ENCODE data around the gene SRGAP3. TPM values are rescaled to one million over a fixed set of nuclear protein-coding genes. Genes with fewer than 3 reads are reported as not detected.

Gene SRGAP3
- total RNA-seq, 1 donor from 2014 or later: 7.1 TPM

DNA sequence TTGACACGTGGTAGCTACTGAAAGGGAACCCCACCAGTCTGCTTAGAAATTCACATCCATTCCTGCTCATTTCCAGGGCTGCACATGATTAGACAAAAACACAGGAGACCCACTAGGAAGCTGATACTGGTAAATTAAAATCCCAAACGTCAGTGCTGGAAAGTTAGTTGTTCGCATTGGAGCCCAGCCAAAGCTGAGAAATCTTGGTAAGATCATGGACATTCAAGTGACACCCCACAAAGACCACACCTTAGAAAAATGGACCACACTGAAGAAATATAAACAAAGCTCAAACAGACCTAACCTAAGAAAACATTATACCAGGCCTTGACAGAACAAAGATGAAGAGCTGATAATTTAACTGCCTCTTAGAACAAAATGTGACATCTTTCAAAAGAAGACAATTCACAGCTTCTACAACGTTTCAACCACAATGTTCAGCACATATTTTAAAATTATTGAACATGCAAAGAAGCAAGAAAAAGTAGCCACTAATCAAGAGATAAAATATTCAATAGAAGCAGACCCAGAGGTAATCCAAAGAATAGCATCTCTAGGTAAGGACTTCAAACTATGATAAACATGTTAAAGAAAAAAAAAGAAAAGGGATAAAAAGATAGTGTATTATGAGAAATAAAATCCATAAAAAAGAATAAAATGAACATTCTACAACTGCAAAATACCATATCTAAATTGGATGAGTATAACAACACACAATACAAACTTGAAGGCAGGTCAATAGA, 306.5 kb downstream of the SRGAP3 start:
- intact Hi-C loops (cut with micrococcal nuclease): no loop called here

DNA sequence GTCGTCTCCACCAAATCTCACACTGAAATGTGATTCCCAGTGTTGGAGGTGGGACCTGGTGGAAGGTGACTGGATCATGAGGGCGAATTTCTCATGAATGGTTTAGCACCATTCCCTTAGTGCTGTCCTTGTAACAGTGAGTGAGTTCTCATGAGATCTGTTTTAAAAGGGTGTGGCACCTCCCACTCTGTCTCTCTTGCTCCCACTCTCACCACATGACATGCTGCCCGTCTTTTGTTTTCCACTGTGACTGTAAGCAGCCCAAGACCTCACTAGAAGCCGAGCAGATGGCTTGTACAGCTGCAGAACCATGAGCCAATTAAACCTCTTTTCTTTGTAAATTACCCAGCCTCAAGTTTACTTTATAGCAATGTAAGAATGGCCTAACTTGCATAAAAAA, 307.3 kb downstream of the SRGAP3 start:
- intact Hi-C loops (cut with micrococcal nuclease): no loop called here

DNA sequence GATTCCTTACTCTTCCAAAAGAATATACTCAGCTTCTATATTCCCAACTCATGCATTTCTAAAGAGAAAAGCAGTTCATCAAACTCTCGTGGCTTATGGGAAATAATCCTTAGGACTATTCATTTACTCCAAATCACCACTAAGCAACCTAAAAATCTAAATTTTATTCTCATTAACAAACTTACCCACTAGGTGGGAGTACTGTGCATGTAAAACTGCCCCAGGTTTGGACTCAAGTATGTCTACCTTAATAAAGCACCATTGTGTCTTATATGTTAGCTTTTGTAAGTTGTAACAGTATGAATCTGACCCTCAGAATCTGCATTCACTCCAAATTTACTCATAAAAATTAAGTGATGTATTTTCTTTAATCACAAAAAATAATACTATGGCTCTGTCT, 311.4 kb downstream of the SRGAP3 start:
- intact Hi-C loops (cut with micrococcal nuclease): no loop called here

DNA sequence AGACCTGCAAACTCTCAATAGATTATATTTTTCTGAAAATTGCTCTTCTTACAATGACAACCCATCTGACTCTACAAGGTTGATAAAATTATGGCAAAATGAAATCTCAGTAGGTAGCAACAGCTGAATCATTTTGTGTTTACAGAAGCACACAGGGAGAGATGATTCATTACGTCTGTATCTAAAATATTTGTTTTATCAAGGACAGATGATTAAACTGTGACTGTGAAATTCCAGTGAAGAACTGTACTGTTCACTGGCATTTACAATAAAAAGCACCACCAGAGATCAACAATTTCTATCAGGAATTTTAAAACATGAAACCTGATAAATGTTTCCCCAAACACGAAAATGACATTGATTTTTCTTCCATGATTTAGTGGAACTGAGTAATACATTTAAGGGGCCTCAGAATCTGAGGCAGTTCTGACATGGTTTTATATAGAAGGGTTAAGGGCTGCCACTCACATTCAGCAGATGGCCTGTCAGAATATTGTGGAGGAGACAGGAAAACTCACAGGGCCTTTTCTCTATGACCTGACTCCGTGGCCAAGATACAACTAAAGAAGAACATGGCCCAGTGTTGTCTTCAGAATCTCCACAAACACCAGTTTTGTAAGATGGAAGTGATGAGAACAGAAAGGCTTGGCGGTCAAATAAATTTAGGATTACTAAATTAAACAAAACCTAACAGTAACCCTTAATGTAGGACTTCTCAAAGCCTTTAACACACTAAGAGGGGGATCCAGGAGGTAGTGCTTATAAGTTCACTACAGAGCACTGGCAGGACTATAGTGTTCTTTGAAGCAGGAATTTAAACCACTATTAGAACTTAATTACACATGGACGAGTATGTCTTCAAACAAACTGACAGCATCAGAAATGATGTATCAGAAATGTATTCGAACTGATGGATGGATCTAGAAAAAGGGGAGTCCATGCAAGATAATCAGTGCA, 312.1 kb downstream of the SRGAP3 start:
- intact Hi-C loops (cut with micrococcal nuclease): no loop called here

DNA sequence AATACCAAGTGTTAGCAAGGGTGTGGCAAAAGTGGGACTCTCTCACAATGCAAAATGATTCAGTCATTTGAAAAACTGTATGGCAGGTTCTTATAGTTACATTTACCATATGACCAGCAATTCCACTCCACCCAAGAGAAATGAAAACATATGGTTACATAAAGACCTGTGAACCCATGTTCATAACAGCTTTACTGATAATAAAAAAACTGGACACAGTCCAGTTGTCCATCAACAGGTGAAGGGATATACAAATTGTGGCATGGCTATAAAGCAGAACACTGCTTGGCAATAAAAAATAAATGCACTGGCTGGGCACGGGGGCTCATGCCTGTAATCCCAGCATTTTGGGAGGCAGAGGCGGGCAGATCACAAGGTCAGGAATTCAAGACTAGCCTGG, 316.9 kb downstream of the SRGAP3 start:
- intact Hi-C loops (cut with micrococcal nuclease): no loop called here

DNA sequence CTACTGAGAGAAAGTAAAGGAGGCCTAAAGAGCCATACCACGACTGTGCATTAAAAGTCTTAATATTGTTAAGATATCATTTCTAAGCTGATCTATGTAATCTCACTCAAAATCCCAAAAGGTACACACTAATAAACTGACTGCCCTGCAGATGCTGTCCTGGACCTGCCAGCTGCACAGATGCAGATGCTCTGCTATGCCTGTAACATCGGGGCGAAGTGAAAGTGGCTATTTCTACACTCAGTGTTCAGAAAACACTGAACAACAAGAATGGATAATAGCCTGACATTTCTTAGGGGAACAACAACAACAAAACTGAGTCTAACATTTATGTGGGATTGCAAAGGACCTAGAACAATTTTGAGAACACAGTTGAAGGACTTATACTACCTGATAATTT, 318.1 kb downstream of the SRGAP3 start:
- intact Hi-C loops (cut with micrococcal nuclease): no loop called here

Other genes starting within 250 kb of the SRGAP3 start
- 49.3 and 52.2 TPM in 2 replicates for gene THUMPD3, start 113.4 kb upstream of the SRGAP3 start, total RNA-seq
- 125 and 142 TPM in 2 replicates for gene SETD5, start 148.0 kb upstream of the SRGAP3 start, total RNA-seq